ENCODE results near the gene NUMA1.

The NUMA1 gene

GRCh38 chr11:71998649-71999310 is 81.6 kb downstream of the NUMA1 start, which contains the start of gene IL18BP:
Gene IL18BP, plus strand, starts transcription at chr11:71998909. Its CDS starts 1,076 bp downstream, at chr11:71999985.
- H3K4me3 ChIP-seq (replicated peaks; ENCODE audit: low read depth, low read length) = no peak within 1 kb of the TSS
- DNase-seq (ENCODE audit: extremely low read depth, low read depth) = no peak
- no peak for TF ChIP-seq CTCF (IDR thresholded peaks at IDR 0.05; ENCODE audit: low read depth, low read length, missing control alignments)

DNA sequence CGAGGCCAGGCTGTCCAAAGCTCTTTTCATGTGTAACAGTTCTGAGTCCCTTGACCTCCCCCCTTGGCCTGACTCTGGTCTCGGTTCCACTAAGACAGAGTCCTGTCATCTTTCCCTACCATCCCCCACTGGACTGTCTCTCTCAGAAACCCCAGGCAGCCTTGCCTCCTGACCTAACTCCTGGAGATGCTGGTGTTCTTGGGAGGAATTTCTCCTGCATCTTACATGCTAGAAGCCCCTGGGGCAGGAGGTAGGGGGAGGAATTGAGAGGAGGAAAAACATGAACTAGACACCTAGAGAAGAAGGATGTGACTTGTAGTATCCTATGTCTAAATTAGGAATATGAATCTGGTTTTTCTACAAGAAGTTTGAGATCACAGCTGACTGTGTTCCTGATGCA is 82.3 kb downstream of the NUMA1 start:
- DNase-seq (ENCODE audit: extremely low read depth, low read depth) = no peak
- TF ChIP-seq CTCF (IDR thresholded peaks at IDR 0.05; ENCODE audit: low read depth, low read length, missing control alignments) = no peak
- no peak overlapping the region for H3K4me3 ChIP-seq (replicated peaks; ENCODE audit: low read depth, low read length)

DNA sequence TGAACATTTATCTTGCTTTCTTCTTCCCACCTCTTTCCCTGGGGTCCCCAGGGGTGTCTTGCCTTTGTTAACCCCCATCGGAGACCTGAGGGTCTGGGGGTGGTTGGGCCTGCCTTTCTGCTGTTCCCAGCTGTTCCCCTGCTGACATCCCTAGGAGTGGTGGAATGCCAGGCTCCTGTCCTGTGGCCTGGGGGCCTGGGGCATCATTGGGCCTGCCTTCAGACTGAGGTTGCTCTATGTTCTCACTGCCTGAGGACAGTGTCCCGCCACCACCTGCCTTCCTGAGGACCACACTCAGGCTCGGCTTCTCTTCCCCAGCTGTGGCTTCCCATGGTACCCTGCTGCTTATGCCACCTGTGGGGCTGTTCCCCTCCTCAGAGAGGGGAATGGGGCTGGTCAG is 82.7 kb downstream of the NUMA1 start:
- H3K4me3 ChIP-seq (replicated peaks; ENCODE audit: low read depth, low read length) = no peak overlapping the region
- TF ChIP-seq CTCF (IDR thresholded peaks at IDR 0.05; ENCODE audit: low read depth, low read length, missing control alignments) = no peak
- DNase-seq (ENCODE audit: extremely low read depth, low read depth) = no peak

DNA sequence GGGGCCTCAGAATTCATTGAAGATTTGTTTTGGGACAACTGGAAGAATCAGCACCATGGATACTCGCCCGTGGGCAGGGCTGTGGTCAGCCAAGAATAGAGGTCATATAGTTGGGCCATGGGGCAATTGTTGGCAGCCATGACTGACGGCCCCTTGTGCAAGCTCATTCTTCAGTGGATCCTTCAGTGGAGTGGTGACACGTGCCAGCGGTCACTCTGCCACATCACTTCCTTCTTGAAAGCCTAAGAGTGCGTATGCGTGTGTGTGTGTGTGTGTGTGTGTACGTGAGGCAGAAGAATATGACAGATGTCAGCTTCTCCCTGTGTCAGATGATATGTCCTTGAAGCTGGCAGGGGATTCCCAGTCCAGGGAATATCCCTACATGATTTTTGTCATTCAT is 83.4 kb downstream of the NUMA1 start:
- DNase-seq (ENCODE audit: extremely low read depth, low read depth) = no peak
- TF ChIP-seq CTCF (IDR thresholded peaks at IDR 0.05; ENCODE audit: low read depth, low read length, missing control alignments) = no peak
- H3K4me3 ChIP-seq (replicated peaks; ENCODE audit: low read depth, low read length) = no peak overlapping the region

DNA sequence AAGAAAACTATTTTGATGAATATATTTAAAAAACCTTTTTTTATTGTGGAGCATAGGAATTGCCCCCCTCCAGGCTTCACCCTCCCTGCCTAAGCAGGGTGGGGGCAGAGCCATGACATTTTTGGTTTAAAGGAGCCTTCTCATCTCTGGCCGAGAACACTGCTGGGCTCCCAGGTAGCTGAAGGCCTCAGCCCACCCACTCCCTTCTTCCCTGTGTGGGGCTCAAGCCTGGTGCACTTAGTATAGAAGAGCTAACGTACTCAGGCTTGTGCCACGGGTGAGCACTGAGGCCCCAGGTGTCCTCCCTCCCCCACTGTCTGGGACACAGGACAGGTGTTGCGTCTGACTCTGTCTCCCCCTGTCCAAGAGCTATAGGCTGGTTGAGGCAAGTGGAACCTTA is 83.8 kb downstream of the NUMA1 start:
- no peak for DNase-seq (ENCODE audit: extremely low read depth, low read depth)
- no peak for TF ChIP-seq CTCF (IDR thresholded peaks at IDR 0.05; ENCODE audit: low read depth, low read length, missing control alignments)
- H3K4me3 ChIP-seq (replicated peaks; ENCODE audit: low read depth, low read length) = no peak overlapping the region

- DNase-seq (ENCODE audit: extremely low read depth, low read depth) = no peak
- no peak for TF ChIP-seq CTCF (IDR thresholded peaks at IDR 0.05; ENCODE audit: low read depth, low read length, missing control alignments)
These were observed 84.5 kb downstream of the NUMA1 start for GRCh38 chr11:71995726-71996291.

More at GRCh38 chr11:71995726-71996291, 84.5 kb downstream of the NUMA1 start:
- no peak overlapping the region for H3K4me3 ChIP-seq (replicated peaks; ENCODE audit: low read depth, low read length)

Measured in HFF-Myc (cell line).